ENCODE measurements around the gene TSEN2. TPM values are rescaled to one million over a fixed set of nuclear protein-coding genes. Genes with fewer than 3 reads are reported as not detected.
A peak's percentile ranks its signal among the peaks of the same experiment; 100 is the strongest.

The TSEN2 gene
- total and polyA plus RNA-seq, 7 donors: 12.5 to 30.9 (median 15.0) TPM

DNA sequence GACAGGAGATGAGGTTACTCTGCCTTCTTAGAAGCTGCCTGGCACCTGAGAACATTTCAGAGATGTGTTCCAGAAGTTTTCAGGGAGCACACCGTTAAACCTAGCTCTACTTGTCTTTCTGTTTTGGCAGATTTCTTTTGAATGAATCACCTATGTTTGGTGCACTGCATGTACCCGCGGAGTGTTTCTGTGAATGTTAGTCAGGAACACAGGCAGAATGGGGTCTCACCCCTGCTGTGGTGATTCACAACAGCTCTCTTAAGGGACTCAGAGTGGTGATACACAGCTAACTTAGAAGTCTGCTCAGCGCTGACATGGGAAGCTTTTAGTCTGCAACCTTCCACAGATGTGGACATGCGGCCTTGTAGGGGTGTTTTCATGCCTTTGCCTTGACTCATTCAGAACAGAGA lies 24.0 kb downstream of the TSEN2 start:
- H3K4me3 ChIP-seq: no peak overlapping the region
- peak in 1 of 2 donors; percentile 21 for DNase-seq
- no peaks in the 10 kb centered on the region for H3K27me3 ChIP-seq (ENCODE audit: insufficient read depth in 3 of 3, low read length in 2 of 3)
- ATAC-seq: peak; percentile 30 to 93 (median 82)
- H3K4me1 ChIP-seq: peaks cover 10% of the 10 kb centered on the region
- peaks cover 0 to 56% of the 10 kb centered on the region in 2 donors for H3K36me3 ChIP-seq (ENCODE audit: insufficient read depth in 1 of 2, low read depth in 1 of 2)
- H3K9me3 ChIP-seq: no peaks in the 10 kb centered on the region
- H3K27ac ChIP-seq: peak overlapping the region; percentile 38
- intact Hi-C loops (cut with DNase I): no loop called here
- WGBS, 3 donors: 38 to 62% (median 42%) methylated on average over 5 of the region's 5 CpGs
- TF ChIP-seq, protein P1, sequence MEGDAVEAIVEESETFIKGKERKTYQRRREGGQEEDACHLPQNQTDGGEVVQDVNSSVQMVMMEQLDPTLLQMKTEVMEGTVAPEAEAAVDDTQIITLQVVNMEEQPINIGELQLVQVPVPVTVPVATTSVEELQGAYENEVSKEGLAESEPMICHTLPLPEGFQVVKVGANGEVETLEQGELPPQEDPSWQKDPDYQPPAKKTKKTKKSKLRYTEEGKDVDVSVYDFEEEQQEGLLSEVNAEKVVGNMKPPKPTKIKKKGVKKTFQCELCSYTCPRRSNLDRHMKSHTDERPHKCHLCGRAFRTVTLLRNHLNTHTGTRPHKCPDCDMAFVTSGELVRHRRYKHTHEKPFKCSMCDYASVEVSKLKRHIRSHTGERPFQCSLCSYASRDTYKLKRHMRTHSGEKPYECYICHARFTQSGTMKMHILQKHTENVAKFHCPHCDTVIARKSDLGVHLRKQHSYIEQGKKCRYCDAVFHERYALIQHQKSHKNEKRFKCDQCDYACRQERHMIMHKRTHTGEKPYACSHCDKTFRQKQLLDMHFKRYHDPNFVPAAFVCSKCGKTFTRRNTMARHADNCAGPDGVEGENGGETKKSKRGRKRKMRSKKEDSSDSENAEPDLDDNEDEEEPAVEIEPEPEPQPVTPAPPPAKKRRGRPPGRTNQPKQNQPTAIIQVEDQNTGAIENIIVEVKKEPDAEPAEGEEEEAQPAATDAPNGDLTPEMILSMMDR (IDR thresholded peaks at IDR 0.05): no peak

DNA sequence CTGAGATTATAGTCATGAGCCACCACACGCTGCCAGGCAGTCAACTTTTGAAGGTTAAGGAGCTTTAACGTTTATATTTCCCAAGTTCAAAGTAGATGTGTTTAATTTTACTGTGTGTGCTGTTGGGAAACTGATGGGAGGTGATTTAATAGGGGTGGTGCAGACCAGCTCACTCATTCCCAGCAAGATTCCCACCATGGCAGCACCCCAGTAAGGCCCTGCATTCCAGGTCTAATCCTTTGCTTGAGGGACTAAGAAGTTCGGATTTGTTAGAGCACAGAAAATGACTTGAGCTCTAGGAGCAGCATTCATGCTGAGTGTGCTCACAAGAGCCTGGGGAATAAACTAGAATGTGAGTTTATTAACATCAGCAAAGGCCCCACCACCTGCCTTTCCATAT lies 25.2 kb downstream of the TSEN2 start:
- whole genome bisulfite sequencing, 3 donors: 58 to 66% (median 65%) methylated on average over 3 of the region's 3 CpGs
- intact Hi-C loops (cut with DNase I): no loop called here

DNA sequence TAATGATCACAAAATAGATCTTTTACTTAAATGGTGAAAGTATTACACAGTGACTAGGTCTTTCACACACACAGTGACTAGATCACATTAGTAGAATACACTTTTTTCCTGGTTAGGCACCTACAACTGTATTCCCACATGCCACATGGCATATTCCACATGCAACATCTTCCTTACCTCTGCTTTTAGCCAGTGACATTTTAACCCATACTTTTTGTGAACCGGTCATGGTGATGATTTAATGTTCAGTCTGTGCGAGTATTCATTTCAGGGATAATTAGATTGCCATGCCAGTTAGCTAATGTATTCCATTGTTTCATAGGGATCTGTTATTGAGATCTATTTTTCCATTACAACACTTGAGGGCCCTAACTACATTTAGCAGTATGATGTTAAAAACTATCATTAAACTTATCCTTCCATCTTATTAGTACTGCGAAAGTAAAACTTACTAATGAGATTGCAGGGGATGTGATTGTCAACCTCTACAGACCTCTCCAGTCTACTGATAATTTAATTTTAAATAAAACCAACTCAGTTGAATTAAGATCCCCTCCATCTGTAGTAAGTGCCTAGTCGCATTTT lies 28.3 kb downstream of the TSEN2 start:
- DNase-seq: no peak
- Histone ChIP-seq H3K36me3 (ENCODE audit: insufficient read depth in 1 of 2, low read depth in 1 of 2) (peaks cover 0 to 13% of the 10 kb centered on the region in 2 donors), H3K4me3 (no peak overlapping the region), H3K27ac (no peak overlapping the region), H3K27me3 (ENCODE audit: insufficient read depth in 3 of 3, low read length in 2 of 3) (no peaks in the 10 kb centered on the region), H3K9me3 (no peaks in the 10 kb centered on the region), H3K4me1 (peaks cover 19% of the 10 kb centered on the region)
- WGBS, 3 donors: 51 to 63% (median 55%) methylated on average over 4 of the region's 4 CpGs
- no peak for ATAC-seq
- intact Hi-C loops (cut with DNase I): no loop called here
- TF ChIP-seq, protein P1 (IDR thresholded peaks at IDR 0.05): no peak

More for the DNA sequence above, 25.2 kb downstream of the TSEN2 start:
- Histone ChIP-seq H3K4me1 (peaks cover 22% of the 10 kb centered on the region), H3K9me3 (no peaks in the 10 kb centered on the region), H3K27me3 (ENCODE audit: insufficient read depth in 3 of 3, low read length in 2 of 3) (no peaks in the 10 kb centered on the region), H3K4me3 (no peak overlapping the region), H3K36me3 (ENCODE audit: insufficient read depth in 1 of 2, low read depth in 1 of 2) (peaks cover 0 to 44% of the 10 kb centered on the region in 2 donors), H3K27ac (no peak overlapping the region)
- ATAC-seq: no peak
- DNase-seq: no peak
- TF ChIP-seq, protein P1 (IDR thresholded peaks at IDR 0.05): no peak

DNA sequence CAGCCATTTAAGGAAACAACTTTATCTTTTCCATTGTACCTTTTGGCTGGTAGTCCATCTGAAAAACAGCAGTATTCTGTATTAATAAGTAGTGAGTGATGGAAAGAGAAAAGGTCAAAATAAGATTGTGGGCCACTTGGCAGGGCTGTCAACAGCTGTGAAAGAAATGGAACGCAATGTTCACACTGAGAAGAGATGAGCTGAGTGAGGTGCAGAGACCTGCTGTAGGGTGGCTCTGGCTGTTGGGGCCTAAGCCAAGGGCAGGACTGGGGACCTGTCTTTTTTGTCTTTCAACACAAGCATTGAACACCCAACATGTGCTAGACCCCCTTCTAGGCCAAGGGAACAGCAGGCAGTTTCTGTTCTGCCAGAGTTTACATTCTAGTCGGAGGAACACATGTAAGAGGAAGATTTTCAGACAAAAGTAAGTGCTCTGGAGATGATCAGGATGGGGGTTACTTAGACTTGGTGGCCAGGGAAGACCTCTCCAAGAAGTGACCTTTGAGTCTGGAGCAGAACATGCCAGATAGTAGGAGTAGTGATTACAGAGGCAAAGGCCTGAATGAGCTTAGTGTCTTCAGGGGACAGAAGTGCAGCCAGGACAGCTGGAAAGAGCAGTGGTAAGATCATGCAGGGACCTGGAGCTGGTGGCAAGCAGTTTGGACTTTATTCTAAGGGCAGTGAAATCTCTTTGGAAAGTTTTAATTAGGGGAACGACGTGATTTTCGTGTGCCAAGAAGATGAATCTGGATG lies 29.6 kb downstream of the TSEN2 start:
- H3K9me3 ChIP-seq: no peaks in the 10 kb centered on the region
- WGBS, 3 donors: 31 to 78% (median 43%) methylated on average over 5 of the region's 5 CpGs
- intact Hi-C loops (cut with DNase I): no loop called here
- TF ChIP-seq, protein P1 (IDR thresholded peaks at IDR 0.05): no peak
- peak; percentile 57 to 93 (median 92) for ATAC-seq
- DNase-seq: peak; percentile 27 to 62
- H3K27ac ChIP-seq: peak overlapping the region; percentile 46
- no peaks in the 10 kb centered on the region for H3K27me3 ChIP-seq (ENCODE audit: insufficient read depth in 3 of 3, low read length in 2 of 3)
- H3K4me3 ChIP-seq: no peak overlapping the region
- H3K36me3 ChIP-seq (ENCODE audit: insufficient read depth in 1 of 2, low read depth in 1 of 2): peaks cover 0 to 17% of the 10 kb centered on the region in 2 donors
- peaks cover 13% of the 10 kb centered on the region for H3K4me1 ChIP-seq
